Loucy (cell line): ENCODE results near the gene BLCAP.

Experiments used
- EZH2phosphoT487 ChIP-seq: fragments of 200-600 bp; IDR thresholded peaks from 2 replicates; pipeline ENCODE4 v1.6.1; 2018; ENCODE audit warnings: antibody characterized with exemption, mild to moderate bottlenecking, moderate library complexity, borderline replicate concordance
- TF ChIP-seq, protein P1 (sequence below): fragments of 200-600 bp; sonication (generic); conservative IDR thresholded peaks from 2 replicates; pipeline ENCODE4 v1.5.1; 2014; ENCODE audit warnings: mild to moderate bottlenecking, antibody characterized with exemption, low read length

DNA sequence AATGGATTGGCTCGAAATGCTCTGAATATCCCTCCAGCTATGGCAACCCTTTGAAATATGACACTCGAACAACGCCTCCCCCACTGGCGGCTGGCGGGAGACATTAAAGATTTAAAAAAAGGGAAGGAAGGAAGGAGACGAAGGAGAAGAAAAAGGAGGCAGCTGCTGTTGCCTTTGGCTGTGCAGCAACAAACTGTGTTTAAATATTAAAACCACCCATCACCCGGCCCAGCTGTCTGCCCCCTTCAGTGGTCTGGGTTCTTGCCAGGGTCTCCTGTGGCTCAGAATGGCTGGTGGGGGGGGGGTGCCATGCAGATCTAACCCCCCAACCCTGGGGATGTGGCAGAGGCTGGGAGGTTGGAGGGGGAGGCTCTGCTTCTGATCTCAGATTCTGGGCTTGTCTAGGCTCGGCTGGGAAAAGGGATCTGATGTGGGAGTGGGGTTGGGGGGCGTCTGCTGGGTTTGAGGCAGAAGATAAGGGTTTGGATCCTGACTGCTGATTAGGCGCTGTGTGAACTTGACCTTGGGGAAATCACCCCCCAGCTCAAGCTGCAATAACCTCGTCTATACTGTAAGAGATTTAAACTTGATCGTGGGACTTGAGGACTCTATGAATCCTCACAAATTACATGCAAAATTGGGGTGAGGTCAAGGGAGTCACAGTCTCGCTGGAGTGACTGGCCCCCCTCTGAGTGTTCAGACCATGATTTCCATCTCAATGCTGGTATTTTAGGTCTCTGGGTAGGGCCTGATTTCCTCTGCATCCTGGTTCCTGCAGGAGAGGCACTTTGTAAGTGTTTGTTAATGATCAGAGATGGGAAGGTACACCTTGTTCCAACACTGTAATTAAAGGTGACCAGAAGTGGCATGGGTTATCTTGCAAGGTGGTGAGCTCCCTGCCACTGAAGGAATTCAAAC lies 40.3 kb upstream of the BLCAP start:
- TF ChIP-seq, protein P1, sequence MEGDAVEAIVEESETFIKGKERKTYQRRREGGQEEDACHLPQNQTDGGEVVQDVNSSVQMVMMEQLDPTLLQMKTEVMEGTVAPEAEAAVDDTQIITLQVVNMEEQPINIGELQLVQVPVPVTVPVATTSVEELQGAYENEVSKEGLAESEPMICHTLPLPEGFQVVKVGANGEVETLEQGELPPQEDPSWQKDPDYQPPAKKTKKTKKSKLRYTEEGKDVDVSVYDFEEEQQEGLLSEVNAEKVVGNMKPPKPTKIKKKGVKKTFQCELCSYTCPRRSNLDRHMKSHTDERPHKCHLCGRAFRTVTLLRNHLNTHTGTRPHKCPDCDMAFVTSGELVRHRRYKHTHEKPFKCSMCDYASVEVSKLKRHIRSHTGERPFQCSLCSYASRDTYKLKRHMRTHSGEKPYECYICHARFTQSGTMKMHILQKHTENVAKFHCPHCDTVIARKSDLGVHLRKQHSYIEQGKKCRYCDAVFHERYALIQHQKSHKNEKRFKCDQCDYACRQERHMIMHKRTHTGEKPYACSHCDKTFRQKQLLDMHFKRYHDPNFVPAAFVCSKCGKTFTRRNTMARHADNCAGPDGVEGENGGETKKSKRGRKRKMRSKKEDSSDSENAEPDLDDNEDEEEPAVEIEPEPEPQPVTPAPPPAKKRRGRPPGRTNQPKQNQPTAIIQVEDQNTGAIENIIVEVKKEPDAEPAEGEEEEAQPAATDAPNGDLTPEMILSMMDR: no peak
- TF ChIP-seq EZH2phosphoT487: no peak
